Thyroid gland (tissue), 4 donors: ENCODE data around the gene DAB1.

Experiments used
- CTCF ChIP-seq, 6 experiments: fragments of 200-600 bp in 3 of 6; fragments of 450-650 bp in 3 of 6; sonication (generic) in 3 of 6; IDR thresholded peaks; one replicate each; pipeline ENCODE4 v1.5.1; 2016 to 2019; ENCODE audit warnings: antibody characterized with exemption in 6 of 6, mild to moderate bottlenecking in 2 of 6, inconsistent platforms in 1 of 6, moderate library complexity in 1 of 6
- POLR2A ChIP-seq, 2 donors: fragments of 450-650 bp; IDR thresholded peaks; one replicate each; pipeline ENCODE4 v1.6.1; 2017; ENCODE audit warnings: antibody characterized with exemption in 2 of 2, mild to moderate bottlenecking in 2 of 2, moderate library complexity in 1 of 2

- no peak for TF ChIP-seq CTCF (IDR thresholded peaks at IDR 0.05)
- no peak for TF ChIP-seq POLR2A (IDR thresholded peaks at IDR 0.05)
Observed at GRCh38 chr1:56964349-56965017, 459.4 kb downstream of the DAB1 start.
